Measurements from ENCODE around the gene PIP5K1C. TPM values are rescaled to one million over a fixed set of nuclear protein-coding genes. Genes with fewer than 3 reads are reported as not detected.
A peak's percentile ranks its signal among the peaks of the same experiment; 100 is the strongest.
"Not testable (repeated sequence)": the region's sequence is repeated elsewhere in the genome, so short reads cannot be mapped to it uniquely, and the experiment has no call there.

The PIP5K1C gene
- polyA plus RNA-seq, 2 of the 4 experiments (the other 2 are of a cell fraction): 2.6 to 9.3 TPM

GRCh38 chr19:3648037-3648905, 52.0 kb downstream of the PIP5K1C start:
- no peak for FAIRE-seq
- ATAC-seq: no peak
- Histone ChIP-seq H3K4me2 (no peak overlapping the region), H3K27ac (no peak overlapping the region), H3K9me3 (no peaks in the 10 kb centered on the region), H3K4me3 (no peak overlapping the region), H3K4me1 (no peaks in the 10 kb centered on the region)
- ChIA-PET CTCF (no interaction called here), POLR2A (no interaction called here)
- TF ChIP-seq POLR2A (IDR thresholded peaks at IDR 0.05; ENCODE audit: low read length) (no peak), BHLHE40 (IDR thresholded peaks at IDR 0.05; ENCODE audit: low read depth, low read length) (no peak), CHD4 (IDR thresholded peaks at IDR 0.05; ENCODE audit: borderline replicate concordance) (no peak), MAX (IDR thresholded peaks at IDR 0.05) (no peak), NPAS2 (CRISPR knock-in tag; IDR thresholded peaks at IDR 0.05; ENCODE audit: borderline replicate concordance) (no peak), HOXA7 (CRISPR knock-in tag; IDR thresholded peaks at IDR 0.05) (no peak), ESRRA (IDR thresholded peaks at IDR 0.05; ENCODE audit: borderline replicate concordance, low read length) (no peak)
- TF ChIP-seq, protein P1, sequence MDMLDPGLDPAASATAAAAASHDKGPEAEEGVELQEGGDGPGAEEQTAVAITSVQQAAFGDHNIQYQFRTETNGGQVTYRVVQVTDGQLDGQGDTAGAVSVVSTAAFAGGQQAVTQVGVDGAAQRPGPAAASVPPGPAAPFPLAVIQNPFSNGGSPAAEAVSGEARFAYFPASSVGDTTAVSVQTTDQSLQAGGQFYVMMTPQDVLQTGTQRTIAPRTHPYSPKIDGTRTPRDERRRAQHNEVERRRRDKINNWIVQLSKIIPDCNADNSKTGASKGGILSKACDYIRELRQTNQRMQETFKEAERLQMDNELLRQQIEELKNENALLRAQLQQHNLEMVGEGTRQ (IDR thresholded peaks at IDR 0.05): no peak
- TF ChIP-seq, protein P2, sequence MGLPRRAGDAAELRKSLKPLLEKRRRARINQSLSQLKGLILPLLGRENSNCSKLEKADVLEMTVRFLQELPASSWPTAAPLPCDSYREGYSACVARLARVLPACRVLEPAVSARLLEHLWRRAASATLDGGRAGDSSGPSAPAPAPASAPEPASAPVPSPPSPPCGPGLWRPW (IDR thresholded peaks at IDR 0.05): no peak
- DNase-seq (ENCODE audit: low read depth in 1 of 2, low spot score in 1 of 2): no peak
- 87% methylated on average over 13 of the region's 33 CpGs for WGBS (ENCODE audit: missing lambda C conversion rate)

DNA sequence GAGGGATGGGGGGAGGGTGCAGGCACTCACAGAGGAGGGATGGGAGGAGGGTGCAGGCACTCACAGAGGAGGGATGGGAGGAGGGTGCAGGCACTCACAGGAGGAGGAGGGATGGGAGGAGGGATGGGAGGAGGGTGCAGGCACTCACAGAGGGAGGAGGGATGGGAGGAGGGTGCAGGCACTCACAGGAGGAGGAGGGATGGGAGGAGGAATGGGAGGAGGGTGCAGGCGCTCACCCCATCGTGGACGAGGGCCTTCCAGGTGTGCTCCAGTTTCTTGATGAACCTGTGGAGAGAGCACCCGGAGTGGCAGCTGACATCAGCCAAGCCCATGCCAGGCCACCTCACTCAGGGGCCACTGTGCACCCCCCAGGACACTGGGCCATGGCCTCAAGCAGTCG, 53.2 kb downstream of the PIP5K1C start:
- H3K9me3 ChIP-seq; FAIRE-seq; H3K27ac ChIP-seq; H3K4me2 ChIP-seq; DNase-seq (ENCODE audit: low read depth in 1 of 2, low spot score in 1 of 2); H3K4me3 ChIP-seq; POLR2A ChIA-PET; ATAC-seq; H3K4me1 ChIP-seq: not testable (repeated sequence)
- CTCF ChIA-PET: interaction anchor here (0.9 kb wide), 1 partner anchor 14 kb away, joined by 3 read pairs; no protein-coding TSS in a partner anchor
- WGBS (ENCODE audit: missing lambda C conversion rate): 90% methylated on average over 4 of the region's 5 CpGs

DNA sequence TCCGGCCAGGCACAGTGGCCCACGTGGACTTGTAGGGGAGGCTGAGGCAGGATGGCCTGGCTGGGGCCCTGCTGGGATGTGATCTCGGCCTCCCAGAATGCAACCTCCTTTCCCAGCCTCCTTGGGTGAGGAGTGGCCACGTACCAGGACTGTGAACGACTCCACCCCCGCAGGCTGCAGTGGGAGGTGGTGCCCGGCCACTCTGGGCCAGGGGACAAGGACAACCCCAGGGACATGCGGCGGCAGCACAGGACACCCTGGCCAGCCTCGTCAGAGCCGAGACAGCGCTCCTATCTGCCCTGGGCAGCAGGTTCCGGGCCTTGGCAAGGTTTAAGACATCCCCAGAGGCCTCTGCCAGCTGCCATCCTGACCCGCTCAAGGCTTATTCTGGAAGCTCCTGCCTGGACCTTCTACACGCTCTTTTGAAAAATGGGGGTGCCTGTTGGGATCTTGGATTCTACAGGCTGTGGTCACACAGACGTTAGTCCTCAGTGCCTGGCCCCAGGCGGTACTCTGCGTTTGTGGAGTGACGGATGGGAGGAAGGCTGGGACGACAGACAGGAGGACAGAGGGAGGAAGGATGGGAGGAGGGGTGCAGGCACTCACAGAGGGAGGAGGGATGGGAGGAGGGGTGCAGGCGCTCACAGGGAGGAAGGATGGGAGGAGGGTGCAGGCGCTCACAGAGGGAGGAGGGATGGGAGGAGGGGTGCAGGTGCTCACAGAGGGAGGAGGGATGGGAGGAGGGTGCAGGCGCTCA, 53.8 kb downstream of the PIP5K1C start:
- Histone ChIP-seq H3K9me3 (no peaks in the 10 kb centered on the region), H3K4me2 (no peak overlapping the region), H3K27ac (no peak overlapping the region), H3K4me3 (no peak overlapping the region), H3K4me1 (no peaks in the 10 kb centered on the region)
- TF ChIP-seq FOSL2 (IDR thresholded peaks at IDR 0.05) (no peak), FOSL2 (CRISPR knock-in tag; IDR thresholded peaks at IDR 0.05) (no peak), HOXB13 (CRISPR knock-in tag; IDR thresholded peaks at IDR 0.05; ENCODE audit: low read depth) (no peak), KDM1A (IDR thresholded peaks at IDR 0.05; ENCODE audit: low read depth) (no peak), CBX2 (IDR thresholded peaks at IDR 0.05; ENCODE audit: borderline replicate concordance, low read depth) (no peak), ZNF302 (CRISPR knock-in tag; IDR thresholded peaks at IDR 0.05) (no peak), GATA3 (IDR thresholded peaks at IDR 0.05; ENCODE audit: borderline replicate concordance) (no peak), JUNB (IDR thresholded peaks at IDR 0.05) (no peak), SMC3 (IDR thresholded peaks at IDR 0.05) (no peak), CHD2 (IDR thresholded peaks at IDR 0.05; ENCODE audit: low read length, partially characterized antibody) (no peak), RAD21 (conservative IDR thresholded peaks at IDR 0.05 in 1 of 2, IDR thresholded peaks at IDR 0.05 in 1 of 2) (no peak), PHF8 (IDR thresholded peaks at IDR 0.05; ENCODE audit: borderline replicate concordance, low read depth) (no peak), HOXA7 (CRISPR knock-in tag; IDR thresholded peaks at IDR 0.05) (no peak)
- TF ChIP-seq, protein P2 (IDR thresholded peaks at IDR 0.05): no peak
- ATAC-seq: peak in 1 of 2 experiments; percentile 8; a peak in 1 of 6 replicates
- FAIRE-seq: no peak
- no peak for DNase-seq (ENCODE audit: low read depth in 1 of 2, low spot score in 1 of 2)
- ChIA-PET CTCF (interaction anchor here (0.9 to 1.0 kb wide), 2 partner anchors 8 to 13 kb away, joined by 3 read pairs; no protein-coding TSS in a partner anchor), POLR2A (no interaction called here)
- WGBS (ENCODE audit: missing lambda C conversion rate): 84% methylated on average over 14 of the region's 23 CpGs

Measured in A549 (cell line).